HG02870 (cell line): Measurements from ENCODE around the gene NME7.
A peak's percentile ranks its signal among the peaks of the same experiment; 100 is the strongest.
"Not testable (repeated sequence)": the region's sequence is repeated elsewhere in the genome, so short reads cannot be mapped to it uniquely, and the experiment has no call there.

ENCODE experiments used
- ATAC-seq: cut with Tn5 transposase; IDR thresholded peaks from one replicate; pipeline ENCODE4 v1.9.1; 2021; ENCODE audit warnings: mild to moderate bottlenecking, moderate library complexity; ENCODE audit not compliant: unreplicated experiment

NME7 gene

DNA sequence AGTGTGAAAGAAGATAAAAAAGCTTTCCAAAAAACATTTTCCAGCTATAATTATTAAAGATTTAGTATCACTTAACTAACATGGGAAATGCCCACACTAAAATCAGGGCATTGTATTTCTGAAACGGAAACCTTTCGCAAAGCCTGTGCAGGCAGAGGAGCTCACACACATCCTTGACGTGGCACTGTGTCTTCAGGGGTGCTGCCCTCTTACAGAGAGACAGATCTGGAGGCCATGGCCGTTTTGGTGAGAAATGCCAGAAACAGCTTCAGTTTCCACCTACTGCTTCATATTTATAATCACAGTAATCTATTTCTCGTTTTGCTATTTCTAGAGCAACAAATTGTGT lies 234.4 kb downstream of the NME7 start:
- ATAC-seq: no peak

DNA sequence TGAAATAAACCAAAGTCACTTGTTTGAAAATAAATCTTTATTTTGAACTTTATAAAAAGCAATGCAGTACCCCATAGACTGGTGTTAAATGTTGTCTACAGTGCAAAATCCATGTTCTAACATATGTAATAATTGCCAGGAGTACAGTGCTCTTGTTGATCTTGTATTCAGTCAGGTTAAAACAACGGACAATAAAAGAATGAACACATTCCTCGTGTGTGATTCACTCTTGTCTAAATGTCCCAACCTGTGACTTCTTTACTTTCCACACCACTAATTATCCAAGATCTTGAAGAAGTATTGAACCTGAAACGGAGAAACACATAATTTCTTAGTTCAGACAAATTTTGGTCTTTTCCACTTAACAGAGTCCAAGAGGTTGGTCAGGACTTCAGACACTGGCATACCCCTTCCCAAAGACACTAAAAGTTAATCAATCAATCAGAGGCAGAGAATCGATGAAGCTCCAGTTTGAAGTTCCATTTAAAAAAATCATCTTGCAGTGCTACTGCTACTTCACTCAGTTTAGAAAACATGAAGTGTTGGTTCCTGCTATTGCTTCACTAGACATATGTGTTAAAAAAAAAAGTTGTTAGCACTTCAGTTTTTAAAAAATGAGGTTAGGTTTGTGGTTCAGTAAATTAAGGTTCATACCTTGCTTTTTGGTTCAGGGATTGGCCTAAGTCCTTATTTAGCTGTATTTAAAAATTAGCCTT lies 234.9 kb downstream of the NME7 start:
- no peak for ATAC-seq

- no peak for ATAC-seq
Observed at GRCh38 chr1:169130683-169131082, 236.9 kb downstream of the NME7 start.

DNA sequence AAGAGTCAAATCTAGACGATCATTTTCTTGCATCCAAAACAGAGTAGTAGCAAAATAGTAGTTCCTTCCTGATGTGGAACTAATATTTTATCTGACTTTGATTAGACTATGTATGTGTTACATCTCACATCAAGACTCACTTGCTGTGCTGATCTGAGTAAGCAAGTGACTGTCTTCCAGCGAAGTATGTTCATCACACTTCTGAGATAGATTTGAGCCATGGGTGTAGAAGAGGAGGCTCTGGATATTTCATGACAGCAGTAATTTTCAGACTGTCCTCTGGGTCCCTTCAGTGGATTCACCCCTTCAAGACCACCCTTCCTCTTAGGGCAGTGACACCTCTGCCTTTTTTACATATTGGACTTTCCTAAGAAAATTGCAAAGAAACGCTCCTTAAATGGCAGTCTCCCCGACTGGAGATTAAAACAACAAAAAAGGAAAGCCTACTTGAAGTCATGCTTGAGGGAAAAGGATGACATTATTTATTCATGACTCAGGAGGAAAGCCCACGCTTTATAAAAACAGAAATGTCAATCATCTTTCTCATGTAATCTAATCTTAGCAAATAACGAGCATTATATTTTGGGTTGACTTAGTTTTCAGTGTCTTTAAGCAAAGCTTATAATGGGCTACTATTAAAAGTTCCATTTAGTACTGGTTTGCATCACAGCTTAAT lies 238.3 kb downstream of the NME7 start:
- no peak for ATAC-seq

DNA sequence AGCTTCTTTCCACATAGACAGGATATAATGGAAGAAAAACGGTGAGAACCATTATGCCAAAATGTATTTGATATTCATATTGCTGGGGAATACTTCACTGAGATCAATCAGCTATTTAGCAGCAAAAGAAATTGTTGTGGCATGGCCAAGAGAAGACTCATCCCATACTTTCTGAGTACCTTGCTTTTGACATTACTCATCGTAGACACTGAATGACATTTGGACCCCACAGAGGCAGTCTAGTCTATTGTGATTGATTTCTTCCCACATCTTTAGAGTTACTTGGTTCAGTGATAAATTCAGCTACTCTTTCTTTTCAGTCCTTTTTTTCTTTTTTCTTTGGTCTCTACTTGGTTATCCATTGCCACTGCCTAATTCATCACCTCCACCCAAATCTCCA lies 239.0 kb downstream of the NME7 start:
- no peak for ATAC-seq

DNA sequence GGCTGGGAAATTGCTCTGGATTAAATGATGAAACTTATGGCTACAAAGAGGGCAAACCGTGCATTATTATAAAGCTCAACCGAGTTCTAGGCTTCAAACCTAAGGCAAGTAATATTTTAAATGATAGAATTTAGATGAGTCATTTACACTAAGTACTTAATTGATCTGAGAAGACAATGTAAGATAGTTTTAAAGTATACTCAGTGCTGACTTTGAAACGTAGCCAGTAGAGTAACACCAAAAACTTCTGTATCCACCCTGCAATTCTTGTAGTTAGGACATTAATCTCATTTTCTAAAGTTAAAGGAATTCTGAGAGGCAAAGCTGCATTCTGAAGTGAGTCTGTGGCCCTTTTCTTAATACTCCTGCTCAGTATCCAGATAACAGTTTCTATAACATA lies 240.3 kb downstream of the NME7 start:
- ATAC-seq: no peak

GRCh38 chr1:169126335-169126734 lies 241.3 kb downstream of the NME7 start:
- no peak for ATAC-seq

DNA sequence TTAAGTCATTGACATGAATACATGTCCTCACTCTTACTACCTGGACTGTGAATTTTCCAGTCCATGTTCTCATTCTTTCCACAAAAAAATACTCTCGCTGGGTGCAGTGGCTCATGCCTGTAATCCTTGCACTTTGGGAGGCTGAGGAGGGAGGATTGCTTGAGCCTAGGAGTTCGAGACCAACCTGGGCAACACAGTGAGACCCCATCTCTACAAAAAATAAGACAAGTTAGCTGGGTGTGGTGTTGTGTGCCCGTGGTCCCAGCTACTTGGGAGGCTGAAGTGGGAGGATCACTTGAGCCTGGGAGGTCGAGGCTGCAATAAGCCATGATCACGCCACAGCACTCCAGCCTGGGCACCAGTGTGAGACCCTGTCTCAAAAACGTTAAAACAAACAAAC lies 242.0 kb downstream of the NME7 start:
- ATAC-seq: not testable (repeated sequence)

DNA sequence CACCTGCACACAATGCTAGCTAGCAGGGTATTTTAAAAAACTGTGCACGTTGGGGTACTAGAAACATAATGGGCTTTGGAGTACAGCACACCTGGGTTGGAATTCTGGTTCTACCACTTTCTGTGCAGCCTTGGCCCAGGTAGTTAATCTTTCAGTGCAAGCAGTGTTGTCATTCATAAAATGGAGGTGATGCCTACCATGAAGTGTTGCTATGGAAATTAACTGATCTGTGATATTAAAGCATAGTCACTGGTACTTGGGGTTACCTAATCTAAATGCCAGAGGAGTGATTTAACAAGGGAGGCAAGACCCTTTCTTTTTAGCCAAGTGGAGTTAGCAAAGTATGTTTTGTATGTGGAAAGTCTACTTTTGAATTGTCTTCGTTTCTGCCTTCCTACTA lies 243.1 kb downstream of the NME7 start:
- no peak for ATAC-seq

GRCh38 chr1:169122976-169123375 lies 244.6 kb downstream of the NME7 start:
- peak; percentile 68 for ATAC-seq

- no peak for ATAC-seq
Observed at GRCh38 chr1:169121146-169121923, 246.3 kb downstream of the NME7 start.

DNA sequence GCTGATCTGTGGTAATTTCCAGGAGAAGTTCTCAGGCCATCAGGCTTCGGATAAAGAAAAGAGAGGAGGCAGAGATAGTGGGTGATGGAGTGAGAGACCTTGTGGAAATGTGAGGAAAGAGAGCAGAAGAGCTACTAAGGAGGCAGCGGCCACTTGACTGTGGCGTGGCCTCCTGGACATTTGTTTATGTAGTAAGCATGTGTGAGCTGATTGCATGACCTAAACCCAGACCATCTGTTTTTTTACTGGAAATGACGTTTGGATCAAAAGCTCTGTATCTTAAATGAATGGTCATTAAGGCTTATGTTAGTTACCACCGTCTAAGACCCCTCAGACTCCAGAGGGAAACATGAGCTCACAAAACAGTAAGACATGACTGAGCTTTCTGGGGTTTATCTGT lies 247.5 kb downstream of the NME7 start:
- no peak for ATAC-seq

DNA sequence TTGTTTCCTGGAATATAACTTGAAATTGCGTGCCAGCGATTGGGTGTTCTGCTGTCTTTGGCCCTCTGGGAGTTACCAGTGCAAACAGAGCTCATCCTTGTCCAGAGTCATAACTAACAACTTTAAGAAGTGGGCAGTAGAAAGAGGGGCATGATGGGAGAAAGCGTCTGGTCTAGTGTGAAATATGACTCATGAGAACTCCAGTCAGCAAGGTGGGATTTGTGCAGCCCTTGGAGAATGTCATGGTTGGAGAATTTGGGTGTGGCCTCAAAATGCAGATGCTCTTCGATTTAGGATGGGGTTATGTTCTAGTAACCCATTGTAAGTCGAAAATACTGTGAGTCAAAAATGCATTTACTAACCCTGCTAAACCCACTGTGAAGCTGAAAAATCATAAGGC lies 248.2 kb downstream of the NME7 start:
- ATAC-seq: no peak

- ATAC-seq: no peak
Observed at GRCh38 chr1:169118227-169118626, 249.4 kb downstream of the NME7 start.

- ATAC-seq: no peak
Observed at GRCh38 chr1:169117599-169117998, 250.0 kb downstream of the NME7 start.

DNA sequence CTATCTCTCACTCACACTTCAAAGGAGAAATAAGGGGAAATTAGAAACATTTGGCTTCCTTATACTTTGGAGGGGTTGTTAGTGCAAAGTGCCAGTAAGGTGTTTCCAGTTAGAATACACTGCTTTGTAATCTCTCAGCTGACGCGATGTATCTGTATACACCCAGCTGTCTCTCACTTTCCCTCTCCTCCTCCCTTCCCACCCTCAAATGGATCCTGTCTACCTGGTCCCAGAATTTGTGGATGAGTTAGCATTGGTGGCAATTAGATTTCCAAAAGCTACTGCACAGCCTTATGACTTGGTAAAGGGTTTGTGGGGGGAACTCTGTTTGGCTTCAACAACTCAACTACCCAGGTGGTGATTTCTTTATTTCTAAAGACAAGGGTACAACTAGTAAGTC lies 250.6 kb downstream of the NME7 start:
- ATAC-seq: no peak

GRCh38 chr1:169115891-169116585 lies 251.6 kb downstream of the NME7 start:
- peak; percentile 66 for ATAC-seq

- ATAC-seq: no peak
Observed at GRCh38 chr1:169113613-169114119, 253.9 kb downstream of the NME7 start.

- ATAC-seq: no peak
Observed at GRCh38 chr1:169112241-169112640, 255.4 kb downstream of the NME7 start.

- ATAC-seq: no peak
Observed at GRCh38 chr1:169111472-169111871, 256.1 kb downstream of the NME7 start.
